Hepatocyte (in vitro differentiated cells): ENCODE results near the gene CCPG1. TPM values are rescaled to one million over a fixed set of nuclear protein-coding genes. Genes with fewer than 3 reads are reported as not detected.
"Not testable (repeated sequence)": the region's sequence is repeated elsewhere in the genome, so short reads cannot be mapped to it uniquely, and the experiment has no call there.

Experiments used
- DNase-seq: peaks from one replicate; pipeline ENCODE4 v3.0.0-alpha.2; 2016; ENCODE audit warnings: low spot score
- H2AFZ ChIP-seq: fragments of 200-600 bp; sonication (generic); 2 replicates; pipeline ENCODE4 v1.6.0; 2016; ENCODE audit warnings: antibody characterized with exemption, mild to moderate bottlenecking
- H3K27ac ChIP-seq: fragments of 200-600 bp; sonication (generic); 2 replicates; pipeline ENCODE4 v1.5.1; 2016; ENCODE audit warnings: mild to moderate bottlenecking
- H3K27me3 ChIP-seq: fragments of 200-600 bp; sonication (generic); 2 replicates; pipeline ENCODE4 v1.6.1; 2016
- H3K36me3 ChIP-seq: fragments of 200-600 bp; sonication (generic); replicated peaks from 2 replicates; pipeline ENCODE4 v1.5.1; 2016; ENCODE audit warnings: low read depth; ENCODE audit not compliant: insufficient read depth
- H3K4me1 ChIP-seq: fragments of 200-600 bp; sonication (generic); 2 replicates; pipeline ENCODE4 v1.5.1; 2016; ENCODE audit warnings: mild to moderate bottlenecking, moderate library complexity; ENCODE audit not compliant: insufficient read depth
- H3K4me2 ChIP-seq: fragments of 200-600 bp; sonication (generic); 2 replicates; pipeline ENCODE4 v1.6.0; 2016
- H3K4me3 ChIP-seq: fragments of 200-600 bp; sonication (generic); 2 replicates; pipeline ENCODE4 v1.5.1; 2016; ENCODE audit warnings: mild to moderate bottlenecking
- H3K79me2 ChIP-seq: fragments of 200-600 bp; sonication (generic); 2 replicates; pipeline ENCODE4 v1.6.0; 2017; ENCODE audit warnings: mild to moderate bottlenecking
- H3K9me2 ChIP-seq: fragments of 200-600 bp; sonication (generic); replicated peaks from 2 replicates; pipeline ENCODE4 v1.6.0; 2017; ENCODE audit warnings: mild to moderate bottlenecking; ENCODE audit not compliant: insufficient read depth
- H3K9me3 ChIP-seq: fragments of 200-600 bp; sonication (generic); 2 replicates; pipeline ENCODE4 v1.5.1; 2016; ENCODE audit warnings: low read depth, mild to moderate bottlenecking
- H4K20me1 ChIP-seq: fragments of 200-600 bp; sonication (generic); 2 replicates; pipeline ENCODE4 v1.6.0; 2016; ENCODE audit warnings: mild to moderate bottlenecking; ENCODE audit not compliant: insufficient read depth, poor library complexity, severe bottlenecking
- CTCF ChIP-seq: fragments of 200-600 bp; sonication (generic); IDR thresholded peaks from 2 replicates; pipeline ENCODE4 v1.5.1; 2016; ENCODE audit warnings: antibody characterized with exemption, mild to moderate bottlenecking; ENCODE audit not compliant: poor library complexity
- EZH2 ChIP-seq: fragments of 200-600 bp; sonication (generic); IDR thresholded peaks from 2 replicates; pipeline ENCODE4 v1.6.1; 2016; ENCODE audit warnings: antibody characterized with exemption, mild to moderate bottlenecking, borderline replicate concordance
- EZH2phosphoT487 ChIP-seq: fragments of 200-600 bp; sonication (generic); IDR thresholded peaks from one replicate; pipeline ENCODE4 v1.6.1; 2018; ENCODE audit warnings: antibody characterized with exemption, mild to moderate bottlenecking, low read depth, moderate library complexity; ENCODE audit not compliant: unreplicated experiment, severe bottlenecking
- WGBS: methylation state at CpG from one replicate; pipeline ENCODE4 v1.1.6; 2016; ENCODE audit warnings: low lambda C conversion rate; ENCODE audit errors: missing lambda C conversion rate; 5-methylcytosine and 5-hydroxymethylcytosine counted together
- polyA plus RNA-seq: library from polyadenylated mRNA; unstranded; fragments of >200 nt; fragmentation: Nextera tagmentation; extraction: Ambion mirVana; gene quantifications from 2 replicates; pipeline ENCODE4 v1.2.1, GENCODE V29; 2016
- total RNA-seq: library from RNA; depleted of rRNA; stranded (reverse); fragments of >200 nt; gene quantifications from 2 replicates; pipeline ENCODE4 v1.2.3, GENCODE V29; 2014

CCPG1 gene
- total and polyA plus RNA-seq, 2 experiments from 2014 or later = 32.4 to 38.9 TPM

DNA sequence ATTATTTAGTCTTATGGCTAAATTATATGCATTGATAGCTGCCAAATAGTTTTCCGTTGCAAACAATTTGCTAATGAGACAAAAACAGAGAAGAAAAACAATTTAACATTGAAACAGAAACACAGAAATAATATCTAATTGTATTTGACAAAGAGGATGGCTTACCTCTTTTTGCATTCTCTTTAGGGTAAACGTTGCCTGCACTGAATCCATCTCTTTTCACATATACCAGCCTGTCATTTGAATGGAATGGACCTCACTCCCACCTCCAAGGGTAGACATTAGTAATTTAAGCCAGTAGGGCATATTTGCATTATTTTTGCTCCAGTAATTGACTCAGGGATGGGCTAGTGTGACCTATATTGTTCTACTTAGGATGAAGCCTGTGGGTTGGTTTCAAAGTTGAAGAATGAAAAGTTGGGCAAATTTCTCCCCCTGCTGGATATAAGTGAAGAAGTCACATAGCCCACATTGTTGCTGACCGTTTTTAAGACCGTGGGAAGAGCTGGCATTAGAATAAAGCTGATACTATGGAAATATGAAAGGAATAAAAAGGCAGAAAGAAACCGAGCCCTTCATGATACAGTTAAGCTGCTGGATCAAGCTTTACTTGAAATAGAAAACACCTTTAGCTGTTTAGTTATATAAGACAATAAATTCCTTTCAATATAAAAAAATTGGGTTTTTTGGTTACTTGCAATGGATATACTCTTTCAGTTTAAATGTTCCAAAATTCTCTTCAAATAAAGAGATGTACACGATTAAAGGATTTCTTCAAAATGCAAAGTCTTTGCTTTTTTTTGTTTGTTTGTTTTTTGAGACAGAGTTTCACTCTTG is 27.0 kb upstream of the CCPG1 start:
- Histone ChIP-seq H3K9me3 (no peaks in the 10 kb centered on the region), H3K79me2 (no peaks in the 10 kb centered on the region), H4K20me1 (no peaks in the 10 kb centered on the region), H3K4me1 (no peaks in the 10 kb centered on the region), H3K9me2 (no peaks in the 10 kb centered on the region), H3K4me3 (no peak overlapping the region), H3K27me3 (no peaks in the 10 kb centered on the region), H3K36me3 (no peaks in the 10 kb centered on the region), H3K27ac (no peak overlapping the region), H2AFZ (no peak overlapping the region), H3K4me2 (no peak overlapping the region)
- TF ChIP-seq EZH2 (no peak), CTCF (peak; percentile 64)
- peak; percentile 70 for DNase-seq
- WGBS = 37% methylated on average over 6 of the region's 6 CpGs

- no peaks in the 10 kb centered on the region for H4K20me1 ChIP-seq
- no peaks in the 10 kb centered on the region for H3K27me3 ChIP-seq
- no peak overlapping the region for H3K4me2 ChIP-seq
- H3K9me2 ChIP-seq = no peaks in the 10 kb centered on the region
- H3K27ac ChIP-seq = no peak overlapping the region
- H2AFZ ChIP-seq = no peak overlapping the region
- no peaks in the 10 kb centered on the region for H3K36me3 ChIP-seq
- no peaks in the 10 kb centered on the region for H3K9me3 ChIP-seq
- no peak overlapping the region for H3K4me3 ChIP-seq
- DNase-seq = no peak
- TF ChIP-seq EZH2phosphoT487 = no peak
- no peak for TF ChIP-seq CTCF
- no peak for TF ChIP-seq EZH2
- WGBS = 0% methylated on average over 1 of the region's 1 CpG
- H3K79me2 ChIP-seq = no peaks in the 10 kb centered on the region
- no peaks in the 10 kb centered on the region for H3K4me1 ChIP-seq
Measured at GRCh38 chr15:55422089-55422488, 13.9 kb upstream of the CCPG1 start.

DNA sequence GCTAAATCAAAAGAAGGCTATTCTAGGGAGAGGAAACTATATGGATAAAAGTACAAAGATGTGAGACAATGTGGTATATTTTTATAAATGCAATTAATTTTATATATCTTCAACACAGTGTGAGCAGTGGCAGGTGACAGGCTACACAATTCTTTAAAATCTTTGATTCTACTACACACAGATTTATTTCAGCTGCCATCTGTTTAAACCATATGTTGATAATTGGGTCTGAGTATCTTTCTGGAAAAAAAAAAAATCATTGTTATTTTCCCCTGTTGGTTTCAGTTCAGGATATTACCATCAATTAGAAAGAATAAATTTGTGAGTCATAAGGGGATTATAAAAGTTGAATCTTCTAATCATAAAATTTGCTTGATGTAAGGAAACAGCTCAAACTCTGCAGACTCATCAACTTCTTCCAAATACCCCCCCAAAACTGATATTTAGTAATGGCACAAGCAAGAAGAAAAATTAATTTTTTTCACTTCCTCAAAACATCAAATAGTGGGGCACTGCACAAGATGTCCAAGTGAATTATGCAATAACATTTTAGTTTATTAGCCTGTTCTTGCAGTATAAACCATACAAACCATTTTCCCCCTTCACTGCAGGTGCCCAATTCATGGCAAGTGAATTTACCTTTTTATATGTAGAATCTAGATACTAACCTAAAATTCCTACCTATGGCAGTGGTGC is 12.2 kb upstream of the CCPG1 start:
- no peaks in the 10 kb centered on the region for H4K20me1 ChIP-seq
- H3K4me1 ChIP-seq = no peaks in the 10 kb centered on the region
- H3K9me2 ChIP-seq = no peaks in the 10 kb centered on the region
- no peaks in the 10 kb centered on the region for H3K27me3 ChIP-seq
- no peaks in the 10 kb centered on the region for H3K36me3 ChIP-seq
- TF ChIP-seq EZH2phosphoT487 (no peak), EZH2 (no peak), CTCF (no peak)
- no peak overlapping the region for H3K27ac ChIP-seq
- no peak overlapping the region for H3K4me3 ChIP-seq
- DNase-seq = no peak
- H3K4me2 ChIP-seq = no peak overlapping the region
- no peaks in the 10 kb centered on the region for H3K79me2 ChIP-seq
- no peak overlapping the region for H2AFZ ChIP-seq
- H3K9me3 ChIP-seq = no peaks in the 10 kb centered on the region

GRCh38 chr15:55417678-55418077 is 9.5 kb upstream of the CCPG1 start:
- not testable (repeated sequence) for H3K4me3 ChIP-seq, H3K79me2 ChIP-seq, H4K20me1 ChIP-seq, H3K9me3 ChIP-seq, H3K36me3 ChIP-seq, H2AFZ ChIP-seq, DNase-seq, H3K4me1 ChIP-seq, H3K27ac ChIP-seq, H3K4me2 ChIP-seq, H3K27me3 ChIP-seq, H3K9me2 ChIP-seq
- 63% methylated on average over 8 of the region's 8 CpGs for WGBS

GRCh38 chr15:55408976-55409375 is 817 bp upstream of the CCPG1 start:
- H3K27ac ChIP-seq = peak overlapping the region; percentile 20
- peak overlapping the region; percentile 86 for H3K4me2 ChIP-seq
- peak overlapping the region; percentile 91 for H2AFZ ChIP-seq
- not testable (repeated sequence) for H4K20me1 ChIP-seq, H3K4me1 ChIP-seq, H3K9me3 ChIP-seq, DNase-seq, H3K36me3 ChIP-seq, H3K9me2 ChIP-seq, H3K27me3 ChIP-seq
- 70% methylated on average over 14 of the region's 14 CpGs for WGBS
- H3K4me3 ChIP-seq = peak overlapping the region; percentile 41
- H3K79me2 ChIP-seq = peaks cover 21% of the 10 kb centered on the region
